GM18508 (cell line): ENCODE data around the gene ARRDC4.
"Not testable (repeated sequence)": the region's sequence is repeated elsewhere in the genome, so short reads cannot be mapped to it uniquely, and the experiment has no call there.

Experiments used
- ATAC-seq: cut with Tn5 transposase; IDR thresholded peaks from one replicate; pipeline ENCODE4 v1.9.1; 2021; ENCODE audit warnings: moderate number of reproducible peaks; ENCODE audit not compliant: insufficient read depth, unreplicated experiment

Gene ARRDC4

DNA sequence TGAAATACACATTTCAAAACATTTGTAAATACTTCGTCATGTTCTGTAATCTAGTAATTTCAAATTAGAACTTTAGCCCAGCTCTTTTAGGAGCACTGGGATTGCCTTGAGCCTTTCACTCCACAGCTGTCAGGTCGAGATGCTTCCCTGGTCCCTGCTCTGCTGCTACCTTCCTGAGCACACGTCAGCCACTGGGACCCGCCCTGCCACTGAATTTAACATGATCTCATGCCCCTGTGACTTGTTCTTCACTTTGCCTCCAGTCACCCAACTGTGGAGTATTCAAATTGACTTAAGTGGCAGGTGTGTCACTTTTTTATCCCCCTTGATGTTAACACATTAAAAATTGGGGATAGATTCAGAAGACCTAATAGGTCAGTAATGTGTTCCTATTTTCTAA, 3.3 kb downstream of the ARRDC4 start:
- no peak for ATAC-seq

DNA sequence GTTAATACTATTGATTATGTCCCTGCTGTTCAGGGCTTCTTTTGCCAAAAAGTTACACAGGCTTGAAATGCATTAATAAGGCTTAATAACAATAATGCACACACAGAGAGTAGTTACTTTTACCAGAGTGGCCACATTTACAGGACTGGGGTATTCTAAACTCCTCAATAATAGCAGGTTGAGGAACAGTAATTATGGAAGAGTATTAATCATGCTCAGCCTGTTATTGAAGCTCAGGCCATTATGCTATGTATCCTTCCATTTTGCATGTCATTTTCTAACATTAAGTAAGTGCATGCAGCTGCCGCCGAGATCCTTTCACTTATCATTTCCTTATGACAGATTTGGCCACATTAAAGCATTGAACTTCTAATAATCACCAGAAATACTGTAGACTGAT, 5.7 kb downstream of the ARRDC4 start:
- no peak for ATAC-seq

DNA sequence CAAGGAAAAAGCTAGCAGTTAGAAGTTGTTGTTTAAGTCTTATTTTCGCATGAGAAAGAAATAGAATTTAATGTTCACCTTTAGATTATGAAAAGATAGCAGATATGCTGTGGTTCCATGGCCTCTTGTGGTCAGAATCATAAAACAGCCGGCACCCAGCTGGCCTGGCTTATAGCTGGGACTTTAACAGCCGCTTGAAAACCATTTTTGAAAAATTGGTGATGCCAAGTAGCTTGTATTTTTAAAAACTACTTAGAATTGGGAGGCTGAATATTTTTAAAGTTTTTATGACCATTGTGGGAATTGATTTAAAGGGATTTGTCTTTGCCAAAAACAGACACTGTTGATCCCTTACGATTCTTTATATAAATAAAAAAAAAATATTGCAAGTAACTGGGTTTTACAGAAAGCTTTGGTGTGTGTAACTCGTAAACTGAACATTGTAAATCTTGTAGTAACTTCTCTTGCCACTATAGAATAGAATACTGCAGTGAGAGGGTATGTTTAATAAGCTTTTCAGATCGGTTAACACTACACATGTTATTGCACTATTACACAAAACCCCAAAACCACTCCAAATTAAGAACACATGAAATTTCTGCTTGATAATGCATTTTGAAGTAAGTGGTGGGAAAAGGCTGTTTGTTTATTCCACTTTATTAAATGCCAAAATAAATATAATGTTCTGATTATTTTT, 6.6 kb downstream of the ARRDC4 start:
- no peak for ATAC-seq

DNA sequence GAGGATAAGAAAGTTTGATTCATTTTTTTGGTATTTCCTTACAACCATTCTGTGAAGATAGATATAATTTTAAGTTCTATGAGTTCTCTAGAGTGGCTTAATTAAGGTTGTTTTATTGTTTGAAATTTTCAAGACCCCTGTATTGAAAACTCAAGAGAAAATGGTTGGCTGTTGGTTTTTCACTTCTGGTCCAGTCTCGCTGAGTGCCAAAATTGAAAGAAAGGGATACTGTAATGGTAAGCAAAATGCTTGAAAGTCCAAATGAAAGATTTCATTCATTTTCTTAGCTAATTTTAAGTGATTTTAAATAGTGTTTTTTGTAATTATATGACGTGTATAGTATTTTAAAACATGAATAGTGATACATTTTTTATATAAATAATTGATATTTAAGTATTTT, 7.4 kb downstream of the ARRDC4 start:
- ATAC-seq, result no peak

DNA sequence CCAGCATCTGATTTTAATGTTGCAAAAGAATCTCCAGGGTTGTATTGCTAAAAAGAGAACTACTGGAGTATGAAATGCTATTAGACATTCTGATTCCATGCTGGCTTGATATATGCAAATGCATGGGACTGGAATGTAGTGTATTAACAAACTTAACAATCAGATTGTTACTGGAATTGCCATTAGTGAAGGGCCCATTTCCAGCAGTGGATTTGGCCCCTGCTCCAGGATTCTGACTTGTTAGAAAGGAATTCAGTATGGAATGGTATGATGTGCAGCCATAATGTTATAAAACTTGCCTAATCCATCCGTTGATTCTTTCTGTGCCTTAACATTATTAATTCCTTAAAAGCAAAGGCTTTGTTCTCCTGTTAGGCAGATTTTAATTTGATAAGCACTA, 7.9 kb downstream of the ARRDC4 start:
- no peak for ATAC-seq

GRCh38 chr15:97972366-97972765, 11.9 kb downstream of the ARRDC4 start:
- no peak for ATAC-seq

DNA sequence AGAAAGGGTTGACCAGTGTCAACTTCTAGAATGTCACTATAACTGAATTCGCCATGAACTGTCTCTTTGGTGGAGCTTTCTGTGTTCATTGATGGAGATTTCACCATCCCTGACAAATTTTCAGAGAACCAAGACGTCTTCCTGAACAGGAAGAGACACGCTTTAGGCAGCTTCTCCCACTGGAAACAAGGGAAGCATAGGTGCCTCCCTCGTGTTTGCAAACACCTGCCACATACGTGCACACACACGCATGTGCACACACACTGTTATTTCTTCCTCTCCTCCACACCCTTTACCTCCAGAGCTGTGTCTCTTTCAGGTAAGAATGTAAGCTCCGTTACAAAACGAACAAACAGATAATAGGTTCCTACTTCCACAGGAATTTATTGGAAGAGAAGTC, 15.6 kb downstream of the ARRDC4 start:
- ATAC-seq, result no peak

DNA sequence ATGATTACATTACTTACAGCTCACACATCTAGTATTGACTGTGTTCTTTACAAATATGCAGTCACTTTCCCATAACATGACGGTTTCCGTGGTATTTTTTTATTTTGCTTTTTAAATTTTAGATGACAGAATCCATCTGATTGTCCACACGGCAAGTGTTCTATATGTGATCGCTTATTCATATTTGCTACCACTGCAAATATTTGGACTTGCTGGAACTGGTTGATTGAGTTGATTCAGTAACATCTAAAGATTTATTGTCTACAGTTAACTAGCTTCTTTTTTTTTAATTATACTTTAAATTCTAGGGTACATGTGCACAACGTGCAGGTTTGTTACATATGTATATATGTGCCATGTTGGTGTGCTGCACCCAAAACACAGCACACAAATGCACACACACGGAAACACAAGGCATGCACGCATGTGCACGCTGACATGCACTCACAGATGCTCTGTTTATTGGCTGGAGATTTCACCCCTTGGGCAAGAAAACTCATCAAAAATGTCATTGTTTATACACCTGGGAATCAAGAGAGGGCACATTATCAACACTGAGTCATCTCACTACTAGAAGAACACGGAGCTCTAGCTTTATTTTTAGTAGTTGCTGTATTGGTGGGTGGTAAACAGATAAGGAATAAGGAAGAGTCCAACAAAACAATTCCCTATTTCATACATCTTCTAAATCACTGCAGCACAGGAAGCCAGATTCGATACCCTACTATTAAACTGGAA, 16.4 kb downstream of the ARRDC4 start:
- no peak for ATAC-seq

DNA sequence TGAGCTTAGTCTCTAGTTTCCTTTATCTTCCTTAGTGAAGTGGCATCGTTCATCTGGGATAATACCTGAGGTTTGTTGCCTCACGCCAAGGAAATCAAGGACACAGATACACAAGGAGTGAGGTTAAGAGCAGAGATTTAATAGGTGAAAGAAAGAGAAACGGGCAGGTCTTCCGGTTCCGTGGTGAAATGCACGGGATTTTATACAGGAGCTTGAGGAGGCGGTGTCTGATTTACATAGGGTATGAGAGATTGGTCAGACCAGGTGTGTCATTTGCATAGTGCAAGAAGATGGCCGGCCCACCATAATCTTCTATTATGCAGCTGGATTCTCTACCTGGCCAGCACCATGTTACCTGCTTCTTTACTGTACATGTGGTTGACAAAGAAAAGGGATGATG, 17.2 kb downstream of the ARRDC4 start:
- ATAC-seq, result no peak

GRCh38 chr15:97978401-97979139, 18.1 kb downstream of the ARRDC4 start:
- no peak for ATAC-seq

DNA sequence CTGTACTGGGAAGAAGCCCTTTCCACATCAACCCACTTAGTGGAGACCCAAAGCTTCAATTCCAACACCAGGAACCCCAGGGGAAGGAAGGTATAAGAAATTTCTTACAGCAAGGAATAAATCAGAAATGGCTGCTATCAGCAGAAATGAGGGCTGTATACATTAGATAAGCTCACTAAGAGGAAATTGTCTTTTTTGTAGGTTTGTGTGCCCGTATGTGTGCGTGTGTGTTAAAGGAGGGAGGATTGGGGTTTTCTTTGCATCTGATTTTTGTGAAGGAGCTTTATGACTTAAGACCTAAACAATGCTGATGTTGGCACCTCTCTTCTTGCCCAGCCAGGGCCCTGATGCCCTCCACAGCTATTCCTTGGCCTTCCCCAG, 18.6 kb downstream of the ARRDC4 start:
- ATAC-seq, result no peak

- ATAC-seq, result no peak
These were observed 20.6 kb downstream of the ARRDC4 start for GRCh38 chr15:97981058-97981457.

DNA sequence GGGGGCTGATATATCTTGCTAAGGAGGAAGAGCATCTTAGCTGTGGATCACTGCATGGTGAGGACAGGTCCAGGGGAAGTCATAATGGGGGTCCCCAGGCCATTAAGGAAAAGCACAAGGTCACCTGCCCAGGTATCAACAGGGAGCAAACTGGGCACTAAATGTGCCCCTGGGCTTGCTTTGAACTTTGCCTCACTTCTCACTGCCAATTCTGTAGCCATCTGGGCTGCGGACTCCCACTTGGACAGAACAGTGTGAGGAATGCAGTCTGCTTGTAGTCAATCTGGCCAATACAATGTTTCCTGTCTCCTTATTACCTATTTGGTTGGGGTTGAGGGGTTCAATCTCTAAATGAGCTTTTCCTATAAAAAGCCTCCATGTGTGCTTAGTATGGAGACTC, 21.3 kb downstream of the ARRDC4 start:
- no peak for ATAC-seq

DNA sequence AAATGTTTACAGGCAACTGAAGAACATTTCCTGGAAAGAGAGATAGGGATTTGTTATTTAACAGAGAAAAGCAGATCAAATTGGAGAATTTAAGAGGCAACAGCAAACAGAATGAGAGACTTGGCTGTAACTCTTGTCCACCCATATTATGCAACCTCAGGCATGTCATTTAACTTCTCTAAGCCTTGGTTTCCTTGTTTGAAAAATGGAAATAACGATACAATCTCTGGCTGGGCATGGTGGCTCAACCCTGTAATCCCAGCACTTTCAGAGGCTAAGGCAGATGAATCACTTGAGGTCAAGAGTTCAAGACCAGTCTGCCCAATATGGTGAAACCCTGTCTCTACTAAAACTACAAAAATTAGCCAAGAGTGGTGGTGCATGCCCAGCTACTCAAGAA, 23.7 kb downstream of the ARRDC4 start:
- no peak for ATAC-seq

GRCh38 chr15:97985979-97986378, 25.5 kb downstream of the ARRDC4 start:
- not testable (repeated sequence) for ATAC-seq

DNA sequence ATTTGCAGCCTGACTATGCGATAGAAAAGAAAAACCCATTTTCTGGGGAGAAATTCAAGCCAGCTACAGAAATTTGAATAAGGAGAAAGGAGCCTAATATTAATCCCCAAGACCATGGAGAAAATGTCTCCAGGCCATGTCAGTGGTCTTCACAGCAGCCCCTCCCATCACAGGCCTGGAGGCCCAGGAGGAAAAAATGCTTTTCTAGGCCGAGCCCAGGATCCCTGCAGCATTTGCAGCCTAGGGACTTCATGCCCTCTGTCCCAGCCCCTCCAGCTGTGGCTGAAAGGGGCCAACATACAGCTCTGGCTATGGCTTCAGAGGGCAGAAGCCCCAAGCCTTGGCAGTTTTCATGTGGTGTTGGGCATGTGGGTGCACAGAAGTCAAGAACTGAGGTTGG, 26.3 kb downstream of the ARRDC4 start:
- ATAC-seq, result no peak

- no peak for ATAC-seq
These were observed 28.8 kb downstream of the ARRDC4 start for GRCh38 chr15:97989299-97989698.

- no peak for ATAC-seq
These were observed 31.6 kb downstream of the ARRDC4 start for GRCh38 chr15:97991972-97992541.

DNA sequence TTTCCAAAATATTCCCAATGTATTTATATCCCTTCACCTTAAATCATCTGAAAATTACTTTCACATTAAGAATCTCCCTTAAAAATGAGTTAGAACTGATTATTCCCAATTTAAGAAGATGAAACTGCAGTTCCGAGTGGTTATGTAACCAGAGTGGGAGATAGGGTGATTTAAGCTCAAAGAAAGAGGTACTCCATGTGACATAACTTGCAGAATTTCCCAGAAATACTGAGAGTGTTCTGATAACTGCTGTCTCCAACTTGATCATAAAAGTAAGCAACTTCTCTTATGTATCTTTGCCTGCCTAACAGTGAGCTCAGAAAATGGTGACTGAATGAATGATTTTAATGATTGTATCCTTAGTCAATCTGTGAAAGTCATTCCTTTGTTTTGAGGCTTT, 32.3 kb downstream of the ARRDC4 start:
- no peak for ATAC-seq

DNA sequence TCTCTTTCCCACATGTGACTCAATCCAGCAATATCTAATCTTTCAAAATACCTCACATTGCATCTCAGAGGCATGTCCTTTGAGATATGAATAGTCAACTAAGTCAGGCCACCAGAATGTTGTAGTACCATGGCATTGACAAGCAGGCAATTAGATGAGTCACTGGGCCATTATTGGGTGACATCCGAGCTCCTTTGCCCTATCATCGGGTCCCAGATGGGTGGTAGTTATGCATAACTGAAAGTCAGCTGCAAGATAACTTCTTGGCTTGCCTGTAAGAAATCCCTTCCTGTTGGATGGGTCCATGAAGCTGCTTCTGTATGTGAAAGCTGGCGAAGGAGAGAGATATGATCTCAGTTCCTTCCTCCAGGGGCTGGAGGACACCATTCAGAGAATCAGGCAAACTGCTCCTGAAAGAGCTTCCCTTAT, 32.8 kb downstream of the ARRDC4 start:
- ATAC-seq, result no peak

GRCh38 chr15:97994236-97994635, 33.7 kb downstream of the ARRDC4 start:
- ATAC-seq, result no peak
